Stimulated activated CD4-positive, alpha-beta T cell treated with anti-CD3 and anti-CD28 coated beads, TNF-alpha, amount 100 ng/mL, for 4 hours (primary cell): ENCODE results near the gene HOXB3.

ENCODE experiments used
- DNase-seq, 3 experiments: peaks; one replicate each; pipeline ENCODE4 v3.0.0-alpha.2; 2020; ENCODE audit warnings: low read depth in 3 of 3

HOXB3 gene

GRCh38 chr17:48500435-48501426 is 89.3 kb downstream of the HOXB3 start:
- DNase-seq, result no peak

- DNase-seq, result no peak
These were observed 90.2 kb downstream of the HOXB3 start for GRCh38 chr17:48499735-48500434.

GRCh38 chr17:48499248-48499647 is 90.8 kb downstream of the HOXB3 start:
- DNase-seq, result no peak
